ENCODE data around the gene DNM3. TPM values are rescaled to one million over a fixed set of nuclear protein-coding genes. Genes with fewer than 3 reads are reported as not detected.

Gene DNM3
- total RNA-seq, 2 experiments from 2014 or later: 1.6 to 1.8 TPM

GRCh38 chr1:172184506-172185191 is 343.4 kb downstream of the DNM3 start:
- Histone ChIP-seq H3K27me3 (ENCODE audit: control insufficient read depth in 1 of 2, insufficient read depth in 2 of 2, low read length in 2 of 2) (no peaks in the 10 kb centered on the region), H3K27ac (ENCODE audit: low read depth in 1 of 2, low read length in 2 of 2) (no peak overlapping the region), H3K36me3 (ENCODE audit: insufficient read depth, low read length) (no peaks in the 10 kb centered on the region), H3K9me3 (ENCODE audit: control insufficient read depth in 1 of 2, insufficient read depth in 1 of 2, low read length in 2 of 2) (no peaks in the 10 kb centered on the region), H3K4me3 (ENCODE audit: low read length) (no peak overlapping the region), H3K4me1 (ENCODE audit: insufficient read depth, low read length) (peaks cover 11% of the 10 kb centered on the region)
- H3K36me3 Mint-ChIP-seq (ENCODE audit: low read depth): no peaks in the 10 kb centered on the region
- ChIA-PET POLR2A (interaction anchor here (0.7 kb wide), 1 partner anchor 216 kb away, joined by 3 read pairs; no protein-coding TSS in a partner anchor), CTCF (interaction anchor here (0.9 kb wide), 1 partner anchor 214 kb away, joined by 3 read pairs; no protein-coding TSS in a partner anchor)
- no peaks in the 10 kb centered on the region for H3K27me3 Mint-ChIP-seq
- peak overlapping the region; percentile 16 for H3K27ac Mint-ChIP-seq
- TF ChIP-seq CTCF (IDR thresholded peaks at IDR 0.05): no peak
- intact Hi-C loops (cut with DNase I, micrococcal nuclease): loop anchor here (5.0 to 10.0 kb wide), 3 partner anchors 180 to 342 kb away; partner anchors contain the start of gene DNM3 (in 1 of the 2)
- DNase-seq: no peak
- no peak overlapping the region for H3K4me3 Mint-ChIP-seq
- no peaks in the 10 kb centered on the region for H3K9me3 Mint-ChIP-seq
- H3K4me1 Mint-ChIP-seq (ENCODE audit: low read depth): peaks cover 47% of the 10 kb centered on the region
- ATAC-seq (ENCODE audit: poor library complexity): no peak

- Mint-ChIP-seq H3K4me3 (no peak overlapping the region), H3K36me3 (ENCODE audit: low read depth) (no peaks in the 10 kb centered on the region), H3K9me3 (no peaks in the 10 kb centered on the region), H3K27me3 (no peaks in the 10 kb centered on the region), H3K4me1 (ENCODE audit: low read depth) (peaks cover 43% of the 10 kb centered on the region), H3K27ac (peak overlapping the region; percentile 16)
- ATAC-seq (ENCODE audit: poor library complexity) (no peak), DNase-seq (peak in 2 of 14 experiments; percentile 10 to 14)
- ChIA-PET POLR2A (no interaction called here), CTCF (interaction anchor here (0.9 kb wide), 1 partner anchor 214 kb away, joined by 3 read pairs; no protein-coding TSS in a partner anchor)
- Histone ChIP-seq H3K27ac (ENCODE audit: low read depth in 1 of 2, low read length in 2 of 2) (no peak overlapping the region), H3K4me3 (ENCODE audit: low read length) (no peak overlapping the region), H3K9me3 (ENCODE audit: control insufficient read depth in 1 of 2, insufficient read depth in 1 of 2, low read length in 2 of 2) (no peaks in the 10 kb centered on the region), H3K27me3 (ENCODE audit: control insufficient read depth in 1 of 2, insufficient read depth in 2 of 2, low read length in 2 of 2) (no peaks in the 10 kb centered on the region), H3K36me3 (ENCODE audit: insufficient read depth, low read length) (no peaks in the 10 kb centered on the region), H3K4me1 (ENCODE audit: insufficient read depth, low read length) (peaks cover 11% of the 10 kb centered on the region)
- TF ChIP-seq CTCF (IDR thresholded peaks at IDR 0.05): no peak
- intact Hi-C loops (cut with DNase I, micrococcal nuclease): loop anchor here in 1 of 2 experiments (10.0 kb wide), 1 partner anchor 180 kb away; no protein-coding TSS in a partner anchor
Observed at GRCh38 chr1:172185211-172185610, 343.9 kb downstream of the DNM3 start.

- Mint-ChIP-seq H3K4me3 (no peak overlapping the region), H3K4me1 (ENCODE audit: low read depth) (peaks cover 35% of the 10 kb centered on the region), H3K27me3 (no peaks in the 10 kb centered on the region), H3K9me3 (no peaks in the 10 kb centered on the region), H3K36me3 (ENCODE audit: low read depth) (no peaks in the 10 kb centered on the region), H3K27ac (no peak overlapping the region)
- no peaks in the 10 kb centered on the region for H3K9me3 ChIP-seq (ENCODE audit: control insufficient read depth in 1 of 2, insufficient read depth in 1 of 2, low read length in 2 of 2)
- POLR2A ChIA-PET: no interaction called here
- intact Hi-C loops (cut with DNase I, micrococcal nuclease): loop anchor here in 1 of 2 experiments (10.0 kb wide), 1 partner anchor 181 kb away; no protein-coding TSS in a partner anchor
- H3K4me1 ChIP-seq (ENCODE audit: insufficient read depth, low read length): peaks cover 6% of the 10 kb centered on the region
- H3K27ac ChIP-seq (ENCODE audit: low read depth in 1 of 2, low read length in 2 of 2): no peak overlapping the region
- H3K36me3 ChIP-seq (ENCODE audit: insufficient read depth, low read length): no peaks in the 10 kb centered on the region
- H3K27me3 ChIP-seq (ENCODE audit: control insufficient read depth in 1 of 2, insufficient read depth in 2 of 2, low read length in 2 of 2): no peaks in the 10 kb centered on the region
- H3K4me3 ChIP-seq (ENCODE audit: low read length): no peak overlapping the region
- no peak for DNase-seq
- CTCF ChIA-PET: no interaction called here
- no peak for ATAC-seq (ENCODE audit: poor library complexity)
- no peak for TF ChIP-seq CTCF (IDR thresholded peaks at IDR 0.05)
Observed at GRCh38 chr1:172185996-172186395, 344.7 kb downstream of the DNM3 start.

All from CD4-positive, alpha-beta T cell (primary cell).